Gastrocnemius medialis (tissue), 4 donors: Measurements from ENCODE around the gene CLMP.

Experiments
- CTCF ChIP-seq, 5 experiments: fragments of 450-650 bp in 3 of 5; fragments of 200-600 bp in 2 of 5; sonication (generic) in 2 of 5; IDR thresholded peaks in 4 of 5; conservative IDR thresholded peaks in 1 of 5; 1 replicate in 4 of 5; 2 replicates in 1 of 5; pipeline ENCODE4 v1.5.1; 2016 to 2019; ENCODE audit warnings: antibody characterized with exemption in 5 of 5, mild to moderate bottlenecking in 3 of 5, moderate library complexity in 3 of 5
- POLR2A ChIP-seq, 2 donors: fragments of 450-650 bp; IDR thresholded peaks; one replicate each; pipeline ENCODE4 v1.6.1; 2017; ENCODE audit warnings: antibody characterized with exemption in 2 of 2, mild to moderate bottlenecking in 2 of 2, moderate library complexity in 2 of 2

GRCh38 chr11:123122341-123122740, 72.7 kb downstream of the CLMP start:
- TF ChIP-seq CTCF (IDR thresholded peaks at IDR 0.05 in 4 of 5, conservative IDR thresholded peaks at IDR 0.05 in 1 of 5) (no peak), POLR2A (IDR thresholded peaks at IDR 0.05) (no peak)
